Uterus (tissue), 2 donors: ENCODE measurements around the gene AGXT2.

Experiments used
- POLR2A ChIP-seq, 2 donors: fragments of 450-650 bp; IDR thresholded peaks; one replicate each; pipeline ENCODE4 v1.6.1; 2016; ENCODE audit warnings: antibody characterized with exemption in 2 of 2, mild to moderate bottlenecking in 1 of 2, moderate library complexity in 1 of 2
- TF ChIP-seq, protein P1 (sequence below), 4 experiments: fragments of 200-600 bp in 2 of 4; fragments of 450-650 bp in 2 of 4; sonication (generic) in 2 of 4; IDR thresholded peaks; one replicate each; pipeline ENCODE4 v1.5.1; 2016 to 2019; ENCODE audit warnings: antibody characterized with exemption in 4 of 4, mild to moderate bottlenecking in 2 of 4, moderate library complexity in 1 of 4

DNA sequence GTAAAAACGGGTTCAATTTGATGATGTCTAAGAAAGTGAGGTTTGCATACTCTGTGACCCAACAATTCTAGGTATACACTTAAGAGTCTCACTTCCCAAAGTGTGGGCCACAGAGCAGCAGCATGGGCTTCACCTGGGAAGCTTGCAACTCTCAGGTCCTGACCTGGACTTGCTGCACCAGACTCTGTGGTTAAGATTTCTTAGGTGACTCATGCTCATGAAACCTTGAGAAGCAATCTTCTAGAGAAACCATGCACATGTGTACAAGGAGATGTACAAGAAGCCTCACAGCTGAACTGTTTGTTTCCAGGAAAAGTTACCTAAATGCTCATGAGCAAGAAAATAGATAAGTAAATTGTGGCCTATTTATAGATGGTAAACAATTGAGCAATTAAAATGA lies 88.4 kb downstream of the AGXT2 start:
- TF ChIP-seq POLR2A (IDR thresholded peaks at IDR 0.05), result no peak
- TF ChIP-seq, protein P1, sequence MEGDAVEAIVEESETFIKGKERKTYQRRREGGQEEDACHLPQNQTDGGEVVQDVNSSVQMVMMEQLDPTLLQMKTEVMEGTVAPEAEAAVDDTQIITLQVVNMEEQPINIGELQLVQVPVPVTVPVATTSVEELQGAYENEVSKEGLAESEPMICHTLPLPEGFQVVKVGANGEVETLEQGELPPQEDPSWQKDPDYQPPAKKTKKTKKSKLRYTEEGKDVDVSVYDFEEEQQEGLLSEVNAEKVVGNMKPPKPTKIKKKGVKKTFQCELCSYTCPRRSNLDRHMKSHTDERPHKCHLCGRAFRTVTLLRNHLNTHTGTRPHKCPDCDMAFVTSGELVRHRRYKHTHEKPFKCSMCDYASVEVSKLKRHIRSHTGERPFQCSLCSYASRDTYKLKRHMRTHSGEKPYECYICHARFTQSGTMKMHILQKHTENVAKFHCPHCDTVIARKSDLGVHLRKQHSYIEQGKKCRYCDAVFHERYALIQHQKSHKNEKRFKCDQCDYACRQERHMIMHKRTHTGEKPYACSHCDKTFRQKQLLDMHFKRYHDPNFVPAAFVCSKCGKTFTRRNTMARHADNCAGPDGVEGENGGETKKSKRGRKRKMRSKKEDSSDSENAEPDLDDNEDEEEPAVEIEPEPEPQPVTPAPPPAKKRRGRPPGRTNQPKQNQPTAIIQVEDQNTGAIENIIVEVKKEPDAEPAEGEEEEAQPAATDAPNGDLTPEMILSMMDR (IDR thresholded peaks at IDR 0.05), result no peak
